ENCODE results near the gene IL19.
"Not testable (repeated sequence)": the region's sequence is repeated elsewhere in the genome, so short reads cannot be mapped to it uniquely, and the experiment has no call there.

IL19 gene

GRCh38 chr1:206757524-206758266, 12.9 kb upstream of the IL19 start:
- peaks cover 6% of the 10 kb centered on the region; the same call in 1 of the 2 replicates for H3F3A ChIP-seq (ENCODE audit: low read depth)
- H3K9ac ChIP-seq (ENCODE audit: low read depth, low read length, poor library complexity, severe bottlenecking), result peak overlapping the region; percentile 85
- no peaks in the 10 kb centered on the region for H3K36me3 ChIP-seq (ENCODE audit: insufficient read depth, low read length)
- peak overlapping the region; percentile 73 for H3K4me3 ChIP-seq (ENCODE audit: low read length, poor library complexity, severe bottlenecking)
- H2AFZ ChIP-seq (ENCODE audit: low read length), result peak overlapping the region; percentile 26
- no peaks in the 10 kb centered on the region for H3K9me3 ChIP-seq (ENCODE audit: insufficient read depth, low read depth, low read length)
- H3K27me3 ChIP-seq (ENCODE audit: insufficient read depth, low read length, poor library complexity, severe bottlenecking), result no peaks in the 10 kb centered on the region
- H4K20me1 ChIP-seq (ENCODE audit: insufficient read depth, low read length, poor library complexity, severe bottlenecking), result no peaks in the 10 kb centered on the region
- TF ChIP-seq, protein P1, sequence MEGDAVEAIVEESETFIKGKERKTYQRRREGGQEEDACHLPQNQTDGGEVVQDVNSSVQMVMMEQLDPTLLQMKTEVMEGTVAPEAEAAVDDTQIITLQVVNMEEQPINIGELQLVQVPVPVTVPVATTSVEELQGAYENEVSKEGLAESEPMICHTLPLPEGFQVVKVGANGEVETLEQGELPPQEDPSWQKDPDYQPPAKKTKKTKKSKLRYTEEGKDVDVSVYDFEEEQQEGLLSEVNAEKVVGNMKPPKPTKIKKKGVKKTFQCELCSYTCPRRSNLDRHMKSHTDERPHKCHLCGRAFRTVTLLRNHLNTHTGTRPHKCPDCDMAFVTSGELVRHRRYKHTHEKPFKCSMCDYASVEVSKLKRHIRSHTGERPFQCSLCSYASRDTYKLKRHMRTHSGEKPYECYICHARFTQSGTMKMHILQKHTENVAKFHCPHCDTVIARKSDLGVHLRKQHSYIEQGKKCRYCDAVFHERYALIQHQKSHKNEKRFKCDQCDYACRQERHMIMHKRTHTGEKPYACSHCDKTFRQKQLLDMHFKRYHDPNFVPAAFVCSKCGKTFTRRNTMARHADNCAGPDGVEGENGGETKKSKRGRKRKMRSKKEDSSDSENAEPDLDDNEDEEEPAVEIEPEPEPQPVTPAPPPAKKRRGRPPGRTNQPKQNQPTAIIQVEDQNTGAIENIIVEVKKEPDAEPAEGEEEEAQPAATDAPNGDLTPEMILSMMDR (conservative IDR thresholded peaks at IDR 0.05; ENCODE audit: low read length), result no peak
- TF ChIP-seq EZH2phosphoT487 (IDR thresholded peaks at IDR 0.05; ENCODE audit: borderline replicate concordance), result no peak
- H3K79me2 ChIP-seq (ENCODE audit: insufficient read depth, low read length), result no peaks in the 10 kb centered on the region
- peak overlapping the region; percentile 78 for H3K4me2 ChIP-seq (ENCODE audit: low read depth, low read length, poor library complexity, severe bottlenecking)
- peaks cover 55% of the 10 kb centered on the region for H3K4me1 ChIP-seq (ENCODE audit: insufficient read depth, low read length, poor library complexity, severe bottlenecking)
- no peaks in the 10 kb centered on the region for H3K9me2 ChIP-seq (replicated peaks; ENCODE audit: low read depth, low read length)

- TF ChIP-seq, protein P1 (conservative IDR thresholded peaks at IDR 0.05; ENCODE audit: low read length), result no peak
- TF ChIP-seq EZH2phosphoT487 (IDR thresholded peaks at IDR 0.05; ENCODE audit: borderline replicate concordance), result no peak
- Histone ChIP-seq H3K9me2 (replicated peaks; ENCODE audit: low read depth, low read length) (no peaks in the 10 kb centered on the region), H4K20me1 (ENCODE audit: insufficient read depth, low read length, poor library complexity, severe bottlenecking) (no peaks in the 10 kb centered on the region), H3K4me1 (ENCODE audit: insufficient read depth, low read length, poor library complexity, severe bottlenecking) (peaks cover 59% of the 10 kb centered on the region), H3K79me2 (ENCODE audit: insufficient read depth, low read length) (no peaks in the 10 kb centered on the region), H3K4me2 (ENCODE audit: low read depth, low read length, poor library complexity, severe bottlenecking) (peak overlapping the region; percentile 29), H3F3A (ENCODE audit: low read depth) (peaks cover 10% of the 10 kb centered on the region), H3K9ac (ENCODE audit: low read depth, low read length, poor library complexity, severe bottlenecking) (peak overlapping the region; percentile 17), H3K4me3 (ENCODE audit: low read length, poor library complexity, severe bottlenecking) (no peak overlapping the region), H2AFZ (ENCODE audit: low read length) (no peak overlapping the region), H3K27me3 (ENCODE audit: insufficient read depth, low read length, poor library complexity, severe bottlenecking) (no peaks in the 10 kb centered on the region), H3K9me3 (ENCODE audit: insufficient read depth, low read depth, low read length) (no peaks in the 10 kb centered on the region), H3K36me3 (ENCODE audit: insufficient read depth, low read length) (no peaks in the 10 kb centered on the region)
Observed at GRCh38 chr1:206760590-206760989, 10.0 kb upstream of the IL19 start.

- H3K4me3 ChIP-seq (ENCODE audit: low read length, poor library complexity, severe bottlenecking), result no peak overlapping the region
- H3K4me2 ChIP-seq (ENCODE audit: low read depth, low read length, poor library complexity, severe bottlenecking), result peak overlapping the region; percentile 29
- H3F3A ChIP-seq (ENCODE audit: low read depth), result peaks cover 10% of the 10 kb centered on the region
- no peaks in the 10 kb centered on the region for H3K9me2 ChIP-seq (replicated peaks; ENCODE audit: low read depth, low read length)
- H3K79me2 ChIP-seq (ENCODE audit: insufficient read depth, low read length), result no peaks in the 10 kb centered on the region
- H2AFZ ChIP-seq (ENCODE audit: low read length), result no peak overlapping the region
- peaks cover 61% of the 10 kb centered on the region for H3K4me1 ChIP-seq (ENCODE audit: insufficient read depth, low read length, poor library complexity, severe bottlenecking)
- no peaks in the 10 kb centered on the region for H3K9me3 ChIP-seq (ENCODE audit: insufficient read depth, low read depth, low read length)
- no peaks in the 10 kb centered on the region for H4K20me1 ChIP-seq (ENCODE audit: insufficient read depth, low read length, poor library complexity, severe bottlenecking)
- peak overlapping the region; percentile 17 for H3K9ac ChIP-seq (ENCODE audit: low read depth, low read length, poor library complexity, severe bottlenecking)
- no peaks in the 10 kb centered on the region for H3K36me3 ChIP-seq (ENCODE audit: insufficient read depth, low read length)
- TF ChIP-seq, protein P1 (conservative IDR thresholded peaks at IDR 0.05; ENCODE audit: low read length), result no peak
- TF ChIP-seq EZH2phosphoT487 (IDR thresholded peaks at IDR 0.05; ENCODE audit: borderline replicate concordance), result no peak
- no peaks in the 10 kb centered on the region for H3K27me3 ChIP-seq (ENCODE audit: insufficient read depth, low read length, poor library complexity, severe bottlenecking)
Observed at GRCh38 chr1:206761159-206761768, 9.3 kb upstream of the IL19 start.

DNA sequence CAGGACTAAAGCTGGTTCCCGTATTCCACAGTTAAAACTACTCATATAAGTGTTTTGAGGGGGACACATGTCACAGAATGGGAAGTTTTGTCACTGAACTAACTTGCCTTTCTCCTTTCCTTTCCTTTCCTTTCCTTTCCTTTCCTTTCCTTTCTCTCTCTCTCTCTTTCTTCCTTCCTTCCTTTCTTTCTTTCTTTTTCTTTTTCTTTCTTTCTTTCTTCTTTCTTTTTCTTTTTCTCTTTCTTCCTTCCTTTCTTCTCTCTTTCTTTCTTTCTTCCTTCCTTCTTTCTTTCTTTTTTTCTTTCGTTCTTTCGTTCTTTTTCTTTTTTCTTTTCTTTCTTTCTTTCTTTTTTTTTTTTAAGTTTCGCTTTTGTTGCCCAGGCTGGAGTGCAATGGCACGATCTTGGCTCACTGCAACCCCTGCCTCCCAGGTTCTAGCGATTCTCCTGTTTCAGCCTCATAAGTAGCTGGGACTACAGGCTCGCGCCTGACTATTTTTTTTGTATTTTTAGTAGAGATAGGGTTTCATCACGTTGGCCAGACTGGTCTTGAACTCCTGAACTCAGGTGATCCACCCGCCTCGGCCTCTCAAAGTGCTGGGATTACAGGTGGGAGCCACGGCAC, 7.7 kb upstream of the IL19 start:
- not testable (repeated sequence) for H3F3A ChIP-seq (ENCODE audit: low read depth); H3K9me3 ChIP-seq (ENCODE audit: insufficient read depth, low read depth, low read length); H3K9me2 ChIP-seq (replicated peaks; ENCODE audit: low read depth, low read length); H4K20me1 ChIP-seq (ENCODE audit: insufficient read depth, low read length, poor library complexity, severe bottlenecking); H3K9ac ChIP-seq (ENCODE audit: low read depth, low read length, poor library complexity, severe bottlenecking); H3K4me2 ChIP-seq (ENCODE audit: low read depth, low read length, poor library complexity, severe bottlenecking); H3K36me3 ChIP-seq (ENCODE audit: insufficient read depth, low read length); H2AFZ ChIP-seq (ENCODE audit: low read length); H3K79me2 ChIP-seq (ENCODE audit: insufficient read depth, low read length); H3K27me3 ChIP-seq (ENCODE audit: insufficient read depth, low read length, poor library complexity, severe bottlenecking); H3K4me3 ChIP-seq (ENCODE audit: low read length, poor library complexity, severe bottlenecking)
- peaks cover 58% of the 10 kb centered on the region for H3K4me1 ChIP-seq (ENCODE audit: insufficient read depth, low read length, poor library complexity, severe bottlenecking)

GRCh38 chr1:206765771-206766170, 4.8 kb upstream of the IL19 start:
- not testable (repeated sequence) for H3K79me2 ChIP-seq (ENCODE audit: insufficient read depth, low read length); H3K27me3 ChIP-seq (ENCODE audit: insufficient read depth, low read length, poor library complexity, severe bottlenecking); H3K36me3 ChIP-seq (ENCODE audit: insufficient read depth, low read length); H4K20me1 ChIP-seq (ENCODE audit: insufficient read depth, low read length, poor library complexity, severe bottlenecking); H3K9me3 ChIP-seq (ENCODE audit: insufficient read depth, low read depth, low read length); H3K9me2 ChIP-seq (replicated peaks; ENCODE audit: low read depth, low read length); H3F3A ChIP-seq (ENCODE audit: low read depth); H2AFZ ChIP-seq (ENCODE audit: low read length)
- Histone ChIP-seq H3K9ac (ENCODE audit: low read depth, low read length, poor library complexity, severe bottlenecking) (peak overlapping the region; percentile 39), H3K4me2 (ENCODE audit: low read depth, low read length, poor library complexity, severe bottlenecking) (peak overlapping the region; percentile 66), H3K4me3 (ENCODE audit: low read length, poor library complexity, severe bottlenecking) (peak overlapping the region; percentile 20), H3K4me1 (ENCODE audit: insufficient read depth, low read length, poor library complexity, severe bottlenecking) (peaks cover 60% of the 10 kb centered on the region)

Data from Loucy (cell line).